DOHH2 (cell line): ENCODE data around the gene WFIKKN2.

Experiments
- CTCF ChIP-seq: fragments of 200-600 bp; sonication (generic); IDR thresholded peaks from one replicate; pipeline ENCODE4 v1.5.1; 2014; ENCODE audit warnings: antibody characterized with exemption, mild to moderate bottlenecking, low read depth, low read length; ENCODE audit not compliant: poor library complexity, severe bottlenecking
- EZH2phosphoT487 ChIP-seq: fragments of 200-600 bp; sonication (generic); IDR thresholded peaks from 2 replicates; pipeline ENCODE4 v1.6.1; 2017; ENCODE audit warnings: borderline replicate concordance, mild to moderate bottlenecking, antibody characterized with exemption, low read length, moderate library complexity, mixed read lengths

GRCh38 chr17:50837286-50837979 lies 2.0 kb downstream of the WFIKKN2 start:
- TF ChIP-seq CTCF (no peak), EZH2phosphoT487 (no peak)
